ENCODE data around the gene DEK.

The DEK gene

GRCh38 chr6:18207438-18207837 lies 56.9 kb downstream of the DEK start:
- TF ChIP-seq CTCF (IDR thresholded peaks at IDR 0.05; ENCODE audit: low read depth, low read length, missing control alignments), result no peak
- in situ Hi-C loops (cut with HindIII; ENCODE audit: low sequenced_read_pairs), result no loop called here
- no peak for DNase-seq (ENCODE audit: low read depth)
- H3K4me3 ChIP-seq (ENCODE audit: low read depth, low read length), result no peak overlapping the region

- no peak for TF ChIP-seq CTCF (IDR thresholded peaks at IDR 0.05; ENCODE audit: low read depth, low read length, missing control alignments)
- DNase-seq (ENCODE audit: low read depth), result no peak
- in situ Hi-C loops (cut with HindIII; ENCODE audit: low sequenced_read_pairs), result no loop called here
- H3K4me3 ChIP-seq (ENCODE audit: low read depth, low read length), result no peak overlapping the region
Observed at GRCh38 chr6:18206591-18206990, 57.7 kb downstream of the DEK start.

- no peak overlapping the region for H3K4me3 ChIP-seq (ENCODE audit: low read depth, low read length)
- no peak for DNase-seq (ENCODE audit: low read depth)
- no peak for TF ChIP-seq CTCF (IDR thresholded peaks at IDR 0.05; ENCODE audit: low read depth, low read length, missing control alignments)
- in situ Hi-C loops (cut with HindIII; ENCODE audit: low sequenced_read_pairs), result no loop called here
Observed at GRCh38 chr6:18204691-18205090, 59.6 kb downstream of the DEK start.

DNA sequence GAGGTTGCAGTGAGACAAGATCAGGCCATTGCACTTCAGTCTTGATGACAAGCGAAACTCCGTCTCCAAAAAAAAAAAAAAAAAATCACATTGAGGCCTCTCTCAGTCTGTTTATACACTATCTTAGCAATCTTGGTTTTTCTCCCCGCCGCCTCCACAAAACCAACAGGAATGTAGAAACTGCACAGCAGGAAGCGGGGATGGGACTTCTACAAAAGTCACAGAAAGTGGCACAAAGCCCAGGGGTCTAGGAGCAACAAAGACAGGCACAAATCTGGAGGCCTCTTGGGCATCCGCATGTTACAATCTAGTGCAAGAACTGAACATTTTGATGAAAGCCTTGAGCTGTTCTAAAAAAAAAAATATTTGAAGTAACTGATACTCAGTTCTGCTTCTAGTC lies 60.5 kb downstream of the DEK start:
- no peak overlapping the region for H3K4me3 ChIP-seq (ENCODE audit: low read depth, low read length)
- no peak for TF ChIP-seq CTCF (IDR thresholded peaks at IDR 0.05; ENCODE audit: low read depth, low read length, missing control alignments)
- in situ Hi-C loops (cut with HindIII; ENCODE audit: low sequenced_read_pairs), result no loop called here
- DNase-seq (ENCODE audit: low read depth), result no peak

- H3K4me3 ChIP-seq (ENCODE audit: low read depth, low read length), result no peak overlapping the region
- TF ChIP-seq CTCF (IDR thresholded peaks at IDR 0.05; ENCODE audit: low read depth, low read length, missing control alignments), result no peak
- DNase-seq (ENCODE audit: low read depth), result no peak
- in situ Hi-C loops (cut with HindIII; ENCODE audit: low sequenced_read_pairs), result no loop called here
Observed at GRCh38 chr6:18192026-18192425, 72.3 kb downstream of the DEK start.

DNA sequence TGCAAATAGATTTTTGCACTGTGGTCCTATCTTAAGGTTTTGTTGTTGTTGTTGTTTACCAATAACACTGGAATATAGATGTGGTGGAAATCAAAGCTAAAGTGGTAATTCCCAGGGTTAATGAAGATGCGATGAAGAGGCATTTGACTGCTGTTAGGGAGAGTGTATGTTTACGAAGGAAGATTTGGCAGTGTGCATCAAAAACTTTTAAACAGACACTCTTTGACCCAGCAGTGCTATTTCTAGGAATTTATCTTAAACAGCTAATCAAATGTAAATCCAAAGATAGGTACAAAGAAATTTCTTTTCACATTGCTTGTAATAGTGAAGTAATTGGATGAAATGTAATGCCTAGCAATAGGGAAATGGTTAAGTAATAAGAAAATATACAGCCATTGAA lies 75.1 kb downstream of the DEK start:
- H3K4me3 ChIP-seq (ENCODE audit: low read depth, low read length), result no peak overlapping the region
- no peak for DNase-seq (ENCODE audit: low read depth)
- in situ Hi-C loops (cut with HindIII; ENCODE audit: low sequenced_read_pairs), result no loop called here
- no peak for TF ChIP-seq CTCF (IDR thresholded peaks at IDR 0.05; ENCODE audit: low read depth, low read length, missing control alignments)

GRCh38 chr6:18187701-18188100 lies 76.6 kb downstream of the DEK start:
- in situ Hi-C loops (cut with HindIII; ENCODE audit: low sequenced_read_pairs), result no loop called here
- no peak overlapping the region for H3K4me3 ChIP-seq (ENCODE audit: low read depth, low read length)
- no peak for TF ChIP-seq CTCF (IDR thresholded peaks at IDR 0.05; ENCODE audit: low read depth, low read length, missing control alignments)
- DNase-seq (ENCODE audit: low read depth), result no peak

Measured in astrocyte of the cerebellum (primary cell).